Parathyroid adenoma (tissue), 2 donors: ENCODE data around the gene ZNF441.

Source experiments
- H2AFZ ChIP-seq: fragments of 300-600 bp; sonication (generic); one replicate; pipeline ENCODE4 v1.7.0; 2017; ENCODE audit warnings: antibody characterized with exemption, mild to moderate bottlenecking
- H3K27ac ChIP-seq: fragments of 300-600 bp; sonication (generic); one replicate; pipeline ENCODE4 v1.7.0; 2017
- H3K27me3 ChIP-seq: fragments of 300-600 bp; sonication (generic); one replicate; pipeline ENCODE4 v1.7.0; 2017; ENCODE audit warnings: low read length; ENCODE audit not compliant: control insufficient read depth, insufficient read depth
- H3K36me3 ChIP-seq: fragments of 300-600 bp; sonication (generic); one replicate; pipeline ENCODE4 v1.7.0; 2017; ENCODE audit warnings: low read length; ENCODE audit not compliant: control insufficient read depth, insufficient read depth
- H3K4me1 ChIP-seq: fragments of 300-600 bp; sonication (generic); one replicate; pipeline ENCODE4 v1.7.0; 2017; ENCODE audit warnings: control low read depth
- H3K4me2 ChIP-seq: fragments of 300-600 bp; sonication (generic); one replicate; pipeline ENCODE4 v1.7.0; 2017; ENCODE audit warnings: low read length
- H3K4me3 ChIP-seq: fragments of 300-600 bp; sonication (generic); one replicate; pipeline ENCODE4 v1.7.0; 2017; ENCODE audit warnings: low read depth, low read length
- H3K79me2 ChIP-seq: fragments of 300-600 bp; sonication (generic); one replicate; pipeline ENCODE4 v1.7.0; 2017; ENCODE audit warnings: control low read depth
- H3K9ac ChIP-seq: fragments of 300-600 bp; sonication (generic); one replicate; pipeline ENCODE4 v1.7.0; 2017; ENCODE audit warnings: mild to moderate bottlenecking
- H3K9me3 ChIP-seq: fragments of 300-600 bp; sonication (generic); one replicate; pipeline ENCODE4 v1.7.0; 2017; ENCODE audit warnings: low read length; ENCODE audit not compliant: control insufficient read depth
- TF ChIP-seq, protein P1 (sequence below): fragments of 300-600 bp; sonication (generic); IDR thresholded peaks from one replicate; pipeline ENCODE4 v1.7.0; 2017; ENCODE audit warnings: antibody characterized with exemption, mild to moderate bottlenecking
- donor health status: primary hyperparathyroidism.

ZNF441 gene

DNA sequence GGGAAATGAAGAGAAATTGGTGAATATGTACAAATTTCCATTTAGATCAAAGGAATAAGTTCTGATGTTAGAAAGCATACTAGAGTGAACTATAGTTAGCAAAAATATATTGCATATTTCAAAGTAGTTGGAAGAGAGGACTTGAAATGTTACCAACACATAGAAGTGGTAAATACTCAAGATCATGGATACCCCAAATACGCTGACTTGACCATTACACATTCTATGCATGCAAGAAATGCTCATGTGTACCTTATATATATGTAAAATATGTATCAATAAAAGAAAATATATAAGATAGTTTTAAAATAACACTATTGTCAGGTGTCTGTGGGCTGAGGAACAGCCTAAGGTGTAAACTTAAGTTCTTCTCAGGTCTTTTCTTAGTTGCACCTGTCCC, 17.0 kb downstream of the ZNF441 start:
- no peaks in the 10 kb centered on the region for H3K27me3 ChIP-seq
- H3K4me3 ChIP-seq, result no peak overlapping the region
- TF ChIP-seq, protein P1, sequence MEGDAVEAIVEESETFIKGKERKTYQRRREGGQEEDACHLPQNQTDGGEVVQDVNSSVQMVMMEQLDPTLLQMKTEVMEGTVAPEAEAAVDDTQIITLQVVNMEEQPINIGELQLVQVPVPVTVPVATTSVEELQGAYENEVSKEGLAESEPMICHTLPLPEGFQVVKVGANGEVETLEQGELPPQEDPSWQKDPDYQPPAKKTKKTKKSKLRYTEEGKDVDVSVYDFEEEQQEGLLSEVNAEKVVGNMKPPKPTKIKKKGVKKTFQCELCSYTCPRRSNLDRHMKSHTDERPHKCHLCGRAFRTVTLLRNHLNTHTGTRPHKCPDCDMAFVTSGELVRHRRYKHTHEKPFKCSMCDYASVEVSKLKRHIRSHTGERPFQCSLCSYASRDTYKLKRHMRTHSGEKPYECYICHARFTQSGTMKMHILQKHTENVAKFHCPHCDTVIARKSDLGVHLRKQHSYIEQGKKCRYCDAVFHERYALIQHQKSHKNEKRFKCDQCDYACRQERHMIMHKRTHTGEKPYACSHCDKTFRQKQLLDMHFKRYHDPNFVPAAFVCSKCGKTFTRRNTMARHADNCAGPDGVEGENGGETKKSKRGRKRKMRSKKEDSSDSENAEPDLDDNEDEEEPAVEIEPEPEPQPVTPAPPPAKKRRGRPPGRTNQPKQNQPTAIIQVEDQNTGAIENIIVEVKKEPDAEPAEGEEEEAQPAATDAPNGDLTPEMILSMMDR, result no peak
- H3K36me3 ChIP-seq, result peaks cover 17% of the 10 kb centered on the region
- H2AFZ ChIP-seq, result no peak overlapping the region
- no peak overlapping the region for H3K27ac ChIP-seq
- H3K4me1 ChIP-seq, result no peaks in the 10 kb centered on the region
- H3K4me2 ChIP-seq, result no peak overlapping the region
- H3K79me2 ChIP-seq, result no peaks in the 10 kb centered on the region
- no peak overlapping the region for H3K9ac ChIP-seq
- peaks cover 26% of the 10 kb centered on the region for H3K9me3 ChIP-seq

DNA sequence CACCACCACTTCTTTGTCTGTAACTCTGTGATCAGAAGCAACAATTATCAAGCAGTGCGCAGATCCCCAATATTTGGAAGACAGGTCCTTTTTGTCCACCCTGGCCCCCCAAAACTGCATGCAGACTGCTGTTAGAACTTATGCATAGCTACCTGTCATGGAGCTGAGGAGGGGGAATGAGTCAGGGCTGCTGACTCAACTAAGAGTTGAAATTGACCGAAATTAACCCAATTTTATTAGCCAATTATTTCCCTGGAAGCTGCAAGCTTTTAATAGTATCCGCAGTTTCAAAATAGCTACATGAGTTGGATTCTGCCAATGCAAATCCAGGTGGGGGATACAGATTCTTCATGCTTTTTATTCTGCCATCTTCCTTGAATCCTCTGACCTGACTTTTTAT, 17.6 kb downstream of the ZNF441 start:
- no peaks in the 10 kb centered on the region for H3K4me1 ChIP-seq
- peaks cover 17% of the 10 kb centered on the region for H3K36me3 ChIP-seq
- H3K4me2 ChIP-seq, result no peak overlapping the region
- H2AFZ ChIP-seq, result no peak overlapping the region
- no peaks in the 10 kb centered on the region for H3K79me2 ChIP-seq
- TF ChIP-seq, protein P1, result no peak
- no peak overlapping the region for H3K9ac ChIP-seq
- no peak overlapping the region for H3K27ac ChIP-seq
- peaks cover 26% of the 10 kb centered on the region for H3K9me3 ChIP-seq
- no peak overlapping the region for H3K4me3 ChIP-seq
- no peaks in the 10 kb centered on the region for H3K27me3 ChIP-seq

DNA sequence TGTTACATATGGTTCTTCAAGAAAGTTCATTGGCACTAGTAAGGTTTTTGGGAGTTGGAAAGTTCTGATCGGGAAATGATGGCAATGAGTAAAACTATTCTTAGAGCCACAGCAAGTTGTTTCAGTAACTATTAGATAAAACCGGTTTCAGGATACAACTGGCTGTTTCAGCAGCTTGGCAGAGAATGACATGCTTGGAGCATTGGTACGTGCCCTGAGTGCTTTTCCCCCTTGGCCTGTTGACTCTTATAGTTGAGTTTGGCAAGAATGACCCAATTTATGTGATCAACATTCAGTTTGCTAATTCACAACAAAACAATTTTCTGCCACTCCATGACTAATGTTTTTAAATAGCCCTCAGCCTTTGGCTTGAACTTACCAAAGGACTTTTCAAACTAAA, 20.7 kb downstream of the ZNF441 start:
- TF ChIP-seq, protein P1, result no peak
- Histone ChIP-seq H3K27ac (no peak overlapping the region), H2AFZ (no peak overlapping the region), H3K4me3 (no peak overlapping the region), H3K9ac (no peak overlapping the region), H3K27me3 (no peaks in the 10 kb centered on the region), H3K4me1 (no peaks in the 10 kb centered on the region), H3K4me2 (no peak overlapping the region), H3K9me3 (peaks cover 3% of the 10 kb centered on the region), H3K36me3 (no peaks in the 10 kb centered on the region), H3K79me2 (no peaks in the 10 kb centered on the region)

DNA sequence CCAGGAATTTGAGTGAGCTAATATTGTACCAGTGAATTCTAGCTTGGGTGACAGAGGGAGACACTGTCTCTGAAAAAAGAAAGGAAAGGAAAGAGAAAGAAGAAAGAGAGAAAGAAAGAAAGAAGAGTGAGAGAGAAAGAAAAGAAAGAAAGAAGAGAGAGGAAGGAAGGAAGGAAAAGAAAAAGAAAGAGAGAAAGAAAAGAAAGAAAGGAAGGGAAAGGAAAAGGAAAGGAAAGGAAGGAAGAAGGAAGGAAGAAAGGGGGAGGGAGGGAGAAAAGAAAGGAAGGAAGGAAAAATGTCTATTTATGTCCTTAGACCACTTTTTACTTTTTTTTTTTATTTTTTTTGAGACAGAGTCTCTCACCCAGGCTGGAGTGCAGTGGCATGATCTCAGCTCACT, 26.1 kb downstream of the ZNF441 start:
- no peak overlapping the region for H3K27ac ChIP-seq
- TF ChIP-seq, protein P1, result no peak
- no peaks in the 10 kb centered on the region for H3K79me2 ChIP-seq
- no peaks in the 10 kb centered on the region for H3K27me3 ChIP-seq
- H3K4me1 ChIP-seq, result peaks cover 6% of the 10 kb centered on the region
- no peak overlapping the region for H3K4me3 ChIP-seq
- no peaks in the 10 kb centered on the region for H3K9me3 ChIP-seq
- H3K36me3 ChIP-seq, result no peaks in the 10 kb centered on the region
- H3K9ac ChIP-seq, result no peak overlapping the region
- no peak overlapping the region for H3K4me2 ChIP-seq
- H2AFZ ChIP-seq, result no peak overlapping the region

DNA sequence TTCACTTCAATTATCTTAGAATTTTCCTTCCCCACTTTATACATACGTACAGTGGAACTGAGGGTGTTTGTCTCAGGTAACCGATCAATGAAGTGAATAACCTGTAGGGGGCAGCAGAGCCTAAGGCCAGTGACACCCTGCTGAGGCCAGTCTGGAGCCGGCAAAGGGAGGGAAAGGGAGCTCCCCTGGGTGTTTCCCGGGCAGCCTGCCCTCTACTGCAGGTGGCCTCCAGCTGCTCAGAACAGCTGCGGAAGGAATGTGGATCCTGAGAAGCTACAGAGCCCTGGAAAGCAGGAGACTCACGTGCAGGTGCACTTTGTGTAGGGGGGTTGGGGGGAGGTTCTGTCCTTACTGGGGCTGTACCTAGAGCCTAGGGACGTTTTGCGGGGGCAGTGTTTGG, 30.7 kb downstream of the ZNF441 start:
- H3K27ac ChIP-seq, result peak overlapping the region; percentile 80
- H3K4me3 ChIP-seq, result no peak overlapping the region
- TF ChIP-seq, protein P1, result peak; percentile 95

More for the DNA sequence above, 30.7 kb downstream of the ZNF441 start:
- Histone ChIP-seq H3K4me1 (peaks cover 8% of the 10 kb centered on the region), H3K9ac (no peak overlapping the region), H3K27me3 (no peaks in the 10 kb centered on the region), H3K79me2 (no peaks in the 10 kb centered on the region), H2AFZ (peak overlapping the region; percentile 90), H3K4me2 (peak overlapping the region; percentile 90), H3K9me3 (no peaks in the 10 kb centered on the region), H3K36me3 (no peaks in the 10 kb centered on the region)
